GM19043 (cell line): Measurements from ENCODE around the gene ARFGAP1.
"Not testable (repeated sequence)": the region's sequence is repeated elsewhere in the genome, so short reads cannot be mapped to it uniquely, and the experiment has no call there.

ENCODE experiments used
- ATAC-seq: cut with Tn5 transposase; IDR thresholded peaks from one replicate; pipeline ENCODE4 v1.9.1; 2021; ENCODE audit warnings: low read depth; ENCODE audit not compliant: unreplicated experiment

Gene ARFGAP1

DNA sequence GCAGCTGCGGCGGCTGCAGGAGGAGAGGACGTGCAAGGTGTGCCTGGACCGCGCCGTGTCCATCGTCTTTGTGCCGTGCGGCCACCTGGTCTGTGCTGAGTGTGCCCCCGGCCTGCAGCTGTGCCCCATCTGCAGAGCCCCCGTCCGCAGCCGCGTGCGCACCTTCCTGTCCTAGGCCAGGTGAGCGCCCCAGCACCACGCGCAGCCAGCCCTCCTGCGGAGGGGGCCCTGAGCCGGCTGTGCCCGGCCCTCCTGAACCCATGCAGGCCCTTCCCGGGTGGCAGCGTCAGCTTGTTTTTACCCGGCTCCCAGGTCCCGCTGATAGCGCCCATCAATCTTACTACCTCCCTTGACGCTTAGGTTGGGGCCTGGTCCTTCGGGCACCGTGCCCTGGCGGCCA, 33.2 kb upstream of the ARFGAP1 start:
- no peak for ATAC-seq

DNA sequence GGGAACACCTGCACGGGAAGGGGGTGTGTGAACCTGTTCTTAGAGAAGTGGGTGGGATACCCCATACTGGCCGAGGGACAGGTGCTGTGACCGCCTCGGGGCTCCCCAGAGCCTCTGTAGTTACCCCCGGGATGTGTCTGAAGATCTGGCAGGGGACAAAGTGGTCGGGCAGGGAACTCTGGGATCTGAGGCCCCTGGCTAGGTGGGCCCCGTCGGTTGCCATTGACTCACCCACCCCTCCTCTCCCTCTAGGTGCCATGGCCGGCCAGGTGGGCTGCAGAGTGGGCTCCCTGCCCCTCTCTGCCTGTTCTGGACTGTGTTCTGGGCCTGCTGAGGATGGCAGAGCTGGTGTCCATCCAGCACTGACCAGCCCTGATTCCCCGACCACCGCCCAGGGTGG, 32.6 kb upstream of the ARFGAP1 start:
- no peak for ATAC-seq

DNA sequence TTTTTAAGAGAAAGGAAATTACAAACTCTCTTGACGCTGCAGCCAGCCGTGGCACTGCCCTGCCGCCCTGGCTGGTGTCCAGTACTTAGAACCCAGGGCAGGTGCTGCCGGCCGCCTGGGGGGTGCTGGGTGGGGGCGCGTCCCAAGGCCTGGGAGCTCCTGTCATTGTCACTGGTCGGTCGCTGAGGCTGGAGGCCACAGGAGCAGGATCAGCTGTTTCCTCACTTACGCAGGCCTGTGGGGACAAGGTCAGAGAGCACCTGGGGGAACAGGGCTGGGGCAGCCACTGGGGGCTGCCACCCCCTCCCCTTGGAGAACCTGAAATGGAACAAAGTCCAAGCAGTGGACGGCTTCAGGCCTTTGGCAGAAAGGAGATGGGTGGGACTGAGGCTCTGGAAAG, 31.3 kb upstream of the ARFGAP1 start:
- no peak for ATAC-seq

DNA sequence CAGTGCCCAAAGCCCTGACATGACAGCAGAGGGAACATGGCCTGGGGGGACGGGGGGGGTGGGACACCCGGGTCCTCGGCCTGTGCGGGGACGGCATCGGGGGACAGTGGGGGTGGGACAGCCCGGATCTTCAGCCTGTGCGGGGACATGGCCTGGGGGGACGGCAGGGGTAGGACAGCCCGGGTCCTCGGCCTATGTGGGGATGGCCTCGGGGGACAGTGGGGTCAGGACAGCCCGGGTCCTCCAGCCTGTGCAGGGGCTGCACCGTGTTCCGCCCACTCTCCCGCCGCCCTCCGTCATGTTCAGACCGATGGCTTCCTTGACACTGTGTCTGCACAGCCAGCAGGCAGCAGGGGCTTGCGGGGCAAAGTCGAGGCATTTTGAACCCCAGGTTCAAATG, 29.9 kb upstream of the ARFGAP1 start:
- no peak for ATAC-seq

DNA sequence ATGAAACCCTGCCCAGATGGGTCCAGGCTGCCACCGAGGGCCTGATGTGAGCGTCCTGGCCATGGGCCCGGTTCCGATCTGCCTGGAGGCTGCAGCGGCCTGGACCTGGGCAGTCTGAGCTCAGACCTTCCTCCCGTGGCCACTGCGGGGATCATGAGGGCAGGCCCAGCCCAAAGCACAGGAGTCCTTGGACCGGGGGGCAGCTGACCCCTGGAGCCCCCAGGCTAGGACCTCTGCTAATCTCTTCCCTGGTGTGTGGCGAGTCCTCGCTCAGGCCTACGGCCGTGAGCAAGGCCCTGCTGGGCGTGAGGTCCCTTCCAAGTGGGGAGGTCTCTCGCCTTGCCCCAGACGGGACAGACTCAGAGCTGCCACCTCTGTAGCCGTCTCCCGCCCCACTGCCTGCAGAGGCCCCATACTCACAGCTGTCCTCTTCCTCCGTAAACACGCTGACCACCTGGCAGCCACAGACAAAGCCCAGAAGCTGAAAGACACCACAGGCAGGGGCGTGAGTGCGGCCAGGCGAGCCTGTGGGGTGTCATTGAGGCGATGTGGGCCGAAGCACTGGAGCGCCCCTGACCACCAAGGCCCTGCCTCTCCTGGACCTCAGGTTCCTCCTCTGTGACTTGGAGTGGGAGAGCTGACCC, 28.9 kb upstream of the ARFGAP1 start:
- no peak for ATAC-seq

DNA sequence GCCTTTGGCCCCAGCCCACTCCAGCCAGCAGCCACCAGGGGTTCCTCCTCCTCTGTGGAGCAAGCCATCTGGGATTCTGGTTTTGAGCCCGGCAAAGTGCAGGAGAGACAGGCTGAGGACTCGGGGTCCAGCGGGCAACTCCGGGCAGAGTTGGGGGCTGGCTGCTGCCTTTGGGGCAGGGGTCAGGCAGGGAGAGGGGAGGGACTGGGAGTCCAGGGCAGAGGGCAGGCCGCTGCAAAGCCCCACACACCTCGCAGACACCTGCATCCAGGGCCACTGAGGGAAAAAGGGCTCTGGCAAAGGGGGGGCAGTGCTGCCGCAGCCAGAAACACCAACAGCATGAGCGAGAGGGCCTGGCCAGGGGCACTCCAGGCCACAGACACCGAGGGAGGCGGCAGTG, 28.1 kb upstream of the ARFGAP1 start:
- ATAC-seq: no peak

DNA sequence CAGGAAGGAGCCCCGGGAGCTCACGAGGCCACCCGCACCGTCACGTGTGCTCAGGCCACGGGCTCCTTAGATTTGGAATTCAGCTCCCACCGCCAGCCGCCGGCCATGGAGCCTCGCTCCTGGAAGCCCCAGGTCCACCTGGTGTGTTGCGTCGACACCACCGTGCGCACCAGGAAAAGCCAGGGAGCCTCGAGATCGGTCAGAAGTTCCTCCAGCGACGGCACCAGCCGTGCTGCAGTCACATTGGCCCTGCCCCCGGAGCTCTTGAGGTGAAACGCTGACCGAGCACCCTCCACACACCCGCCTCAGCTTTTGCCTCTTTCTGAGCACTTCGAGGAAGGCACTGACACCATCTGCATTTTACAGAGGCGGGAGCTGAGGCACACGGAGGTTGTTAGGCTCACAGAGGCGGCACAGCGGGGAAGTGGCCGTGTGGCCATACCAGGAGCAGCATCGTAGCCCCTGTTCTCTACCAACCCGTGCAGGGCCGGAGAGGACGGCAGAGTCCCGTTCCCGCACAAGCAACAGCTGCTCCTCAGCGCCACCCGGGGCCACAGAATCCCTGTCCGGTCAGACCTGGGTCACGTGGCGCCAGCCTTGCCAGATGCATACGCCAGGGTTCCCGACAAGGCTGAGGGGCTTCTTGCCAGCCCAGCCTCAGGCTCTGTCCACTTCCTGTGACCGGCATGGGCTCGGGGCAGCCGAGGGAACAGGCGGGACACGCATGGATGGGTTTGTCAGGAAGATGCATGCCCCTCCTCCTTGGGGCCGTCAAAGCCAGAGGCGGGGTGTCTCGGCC, 25.9 kb upstream of the ARFGAP1 start:
- ATAC-seq: no peak

DNA sequence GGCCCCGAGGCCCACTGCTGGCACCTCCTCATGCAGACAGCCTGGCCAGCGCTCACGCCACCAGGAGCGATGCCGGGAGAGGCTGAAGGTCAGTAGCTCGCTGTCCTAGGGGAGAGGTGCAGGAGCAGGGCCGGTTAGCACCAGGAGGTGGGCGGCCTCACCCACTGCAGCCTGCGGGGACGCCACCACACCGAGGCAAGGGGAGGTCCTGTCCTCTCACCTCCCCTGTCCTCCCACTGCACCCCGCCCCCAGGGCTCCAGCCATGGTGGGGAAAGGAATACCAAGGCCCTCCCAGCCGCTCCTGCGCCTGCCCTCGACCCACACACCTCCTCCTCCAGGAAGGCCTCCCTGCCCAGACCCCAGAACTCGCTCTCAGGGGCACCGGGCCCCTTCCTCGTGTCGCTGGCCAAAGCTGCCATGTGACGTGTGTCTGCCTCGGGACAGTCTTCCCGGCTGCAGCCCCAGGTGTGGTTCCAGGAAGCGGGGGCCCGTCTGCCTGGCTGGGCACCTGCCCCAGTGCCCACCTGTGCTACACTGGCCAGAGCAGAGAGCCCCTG, 24.9 kb upstream of the ARFGAP1 start:
- ATAC-seq: no peak

DNA sequence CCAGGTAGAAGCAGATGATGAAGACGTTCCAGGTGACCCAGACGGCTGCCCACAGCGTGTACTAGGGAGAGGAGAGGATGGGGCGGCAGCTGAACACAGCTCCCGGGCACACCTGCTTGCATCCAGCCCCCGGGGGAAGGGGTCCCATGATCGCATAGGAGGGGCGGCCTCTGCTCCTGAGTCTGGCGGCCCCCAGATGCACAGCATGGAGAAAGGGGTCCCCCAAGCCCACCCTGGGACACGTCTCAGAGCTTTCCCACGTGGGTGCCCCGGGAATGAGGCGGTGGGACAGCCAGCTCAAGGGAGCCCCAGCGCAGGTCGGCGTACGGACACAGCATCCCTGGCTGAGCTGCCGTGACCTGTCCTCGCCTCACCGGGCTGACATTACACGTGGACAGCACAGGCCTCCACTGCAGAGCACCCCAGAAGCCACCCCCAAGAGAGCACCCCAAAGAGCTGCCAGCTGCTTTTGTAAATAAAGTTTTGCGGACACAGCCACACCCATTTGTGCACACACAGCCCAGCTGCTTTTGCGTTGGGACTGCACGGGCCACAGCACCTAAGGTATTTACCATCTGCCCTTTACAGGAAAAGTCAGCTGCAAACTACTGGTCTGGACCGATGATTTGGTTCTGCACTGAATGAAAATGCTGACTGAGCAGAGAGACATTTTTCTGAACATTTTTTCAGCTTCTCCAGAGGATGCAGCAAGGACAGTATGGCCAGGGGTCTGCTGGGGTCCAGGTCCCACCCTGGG, 23.6 kb upstream of the ARFGAP1 start:
- ATAC-seq: no peak

DNA sequence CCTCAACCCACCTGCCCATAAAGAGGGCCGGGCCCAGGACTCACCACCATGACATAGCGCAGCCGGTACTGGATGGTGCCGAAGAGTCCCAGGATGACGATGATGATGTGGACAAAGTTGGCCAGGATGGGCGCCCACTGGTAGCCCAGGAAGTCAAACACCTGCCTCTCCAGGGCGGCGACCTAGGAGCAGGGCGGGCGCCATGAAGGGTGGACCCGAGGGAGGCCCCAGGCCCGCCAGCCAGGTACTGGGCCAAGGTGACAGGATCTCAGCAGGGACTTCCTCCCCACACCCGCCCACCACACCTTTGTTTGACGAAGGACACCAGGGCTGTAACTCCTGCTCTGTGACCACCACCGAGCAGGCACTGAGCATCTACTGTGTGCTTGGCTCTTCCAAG, 22.7 kb upstream of the ARFGAP1 start:
- ATAC-seq: no peak

DNA sequence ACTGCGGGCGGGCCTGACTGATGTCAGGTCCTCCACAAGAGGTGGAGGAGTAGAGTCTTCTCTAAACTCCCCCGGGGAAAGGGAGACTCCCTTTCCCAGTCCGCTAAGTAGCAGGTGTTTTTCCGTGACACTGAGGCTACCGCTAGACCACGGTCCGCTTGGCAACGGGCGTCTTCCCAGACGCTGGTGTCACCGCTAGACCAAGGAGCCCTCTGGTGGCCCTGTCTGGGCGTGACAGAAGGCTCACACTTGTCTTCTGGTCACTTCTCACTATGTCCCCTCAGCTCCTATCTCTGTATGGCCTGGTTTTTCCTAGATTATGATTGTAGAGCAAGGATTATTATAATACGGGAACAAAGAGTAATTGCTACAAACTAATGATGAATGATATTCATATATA, 21.3 kb upstream of the ARFGAP1 start:
- not testable (repeated sequence) for ATAC-seq

DNA sequence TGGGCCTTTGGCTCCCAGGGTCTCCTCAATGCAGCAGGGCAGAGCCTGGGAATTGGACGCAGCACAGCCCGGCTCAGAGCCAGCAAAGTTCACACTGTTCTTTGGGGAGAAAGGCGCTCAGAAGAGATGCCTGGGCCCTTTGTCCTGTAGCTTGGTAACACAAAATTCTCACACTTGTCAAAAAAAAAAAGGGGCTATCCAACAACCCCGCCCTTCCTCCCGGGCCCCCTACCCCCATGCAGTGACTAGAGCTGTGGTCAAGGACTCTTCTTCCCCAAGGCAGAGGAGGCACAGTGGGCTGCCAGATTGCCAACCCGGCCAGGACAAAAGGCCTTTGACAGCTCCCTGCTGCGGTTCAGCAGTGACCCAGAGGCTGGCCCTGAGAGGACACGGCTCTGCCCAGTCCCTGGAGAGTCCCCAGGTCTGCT, 20.3 kb upstream of the ARFGAP1 start:
- no peak for ATAC-seq

DNA sequence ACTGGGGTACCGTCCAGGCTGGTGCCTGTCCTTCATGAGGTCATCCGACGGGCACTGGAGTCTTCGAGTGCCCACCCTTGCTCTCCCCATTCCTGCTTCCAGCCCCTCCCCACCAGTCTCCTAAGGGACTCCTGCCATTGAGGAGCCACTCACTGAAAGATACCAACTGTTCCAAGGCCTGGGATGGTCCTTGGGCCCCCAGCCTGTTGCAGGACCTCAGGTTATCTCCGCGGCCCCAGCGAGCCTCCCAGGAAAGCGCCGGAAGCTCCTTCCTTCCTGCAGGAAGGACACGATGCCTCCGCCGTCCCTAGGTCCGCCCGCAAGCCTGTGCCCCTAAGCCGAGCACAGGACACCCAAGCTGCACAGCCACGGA, 19.6 kb upstream of the ARFGAP1 start:
- no peak for ATAC-seq

DNA sequence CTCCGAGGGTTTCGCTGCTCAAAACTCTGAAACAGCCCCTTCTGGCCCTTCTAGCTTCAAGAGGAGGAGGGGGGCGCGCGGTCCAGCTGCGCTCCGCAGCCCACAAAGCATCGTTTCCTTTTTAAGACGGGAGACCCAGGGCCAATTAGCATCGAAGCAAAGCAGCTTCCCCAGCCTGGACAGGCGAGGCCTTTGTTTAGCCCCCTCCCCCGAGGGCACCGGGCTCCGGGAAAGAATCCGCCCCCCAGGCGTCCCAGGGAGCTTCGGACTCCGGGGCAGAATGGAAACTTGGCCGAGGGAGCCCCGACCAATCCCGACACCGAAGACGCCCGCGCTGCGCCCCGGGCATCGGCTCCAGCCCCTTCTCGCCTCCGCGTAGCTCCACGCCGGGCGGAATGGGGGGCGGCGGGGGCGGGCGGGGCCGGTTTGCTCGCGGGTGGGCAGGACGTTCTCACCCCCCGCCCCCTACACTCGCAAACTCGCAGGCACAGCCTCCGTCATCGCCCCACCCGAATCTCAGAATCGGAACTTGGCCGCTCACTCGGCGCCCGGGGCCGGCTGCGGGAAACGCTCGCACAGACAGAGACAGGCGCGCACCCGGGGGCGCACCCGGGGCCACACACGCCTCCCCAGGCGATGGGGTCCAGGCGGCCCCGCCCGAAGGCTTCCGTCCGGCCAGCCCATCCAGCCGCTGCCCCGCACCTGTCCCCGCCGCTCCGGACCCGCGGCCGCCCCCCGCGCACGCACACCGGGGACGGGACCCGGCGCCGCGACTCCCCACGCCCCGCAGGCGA, 19.0 kb upstream of the ARFGAP1 start:
- ATAC-seq: no peak

DNA sequence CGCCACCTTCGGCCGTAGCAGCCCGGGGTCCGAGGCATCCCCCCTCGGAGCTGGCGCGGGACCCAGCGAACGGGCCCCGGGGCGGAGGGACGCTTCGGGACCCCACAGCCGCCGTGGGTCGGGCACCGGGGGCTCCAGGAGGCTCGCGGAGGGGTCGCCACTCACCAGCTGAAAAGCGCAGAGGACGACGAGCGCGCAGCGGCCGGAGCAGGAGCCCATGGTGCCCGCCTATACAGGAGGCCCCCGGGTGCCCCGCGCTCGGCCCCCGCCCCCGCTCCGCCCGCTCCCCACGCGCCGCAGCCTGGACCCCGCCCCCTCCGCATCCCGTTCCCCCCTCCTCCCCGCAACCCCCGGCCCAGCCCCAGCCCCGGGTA, 18.4 kb upstream of the ARFGAP1 start, which contains the start of gene NKAIN4:
Gene NKAIN4, minus strand, starts transcription at position 232 of the 374 bp plus-strand sequence. Its CDS starts 13 bp downstream, at position 219.
- no peak for ATAC-seq

DNA sequence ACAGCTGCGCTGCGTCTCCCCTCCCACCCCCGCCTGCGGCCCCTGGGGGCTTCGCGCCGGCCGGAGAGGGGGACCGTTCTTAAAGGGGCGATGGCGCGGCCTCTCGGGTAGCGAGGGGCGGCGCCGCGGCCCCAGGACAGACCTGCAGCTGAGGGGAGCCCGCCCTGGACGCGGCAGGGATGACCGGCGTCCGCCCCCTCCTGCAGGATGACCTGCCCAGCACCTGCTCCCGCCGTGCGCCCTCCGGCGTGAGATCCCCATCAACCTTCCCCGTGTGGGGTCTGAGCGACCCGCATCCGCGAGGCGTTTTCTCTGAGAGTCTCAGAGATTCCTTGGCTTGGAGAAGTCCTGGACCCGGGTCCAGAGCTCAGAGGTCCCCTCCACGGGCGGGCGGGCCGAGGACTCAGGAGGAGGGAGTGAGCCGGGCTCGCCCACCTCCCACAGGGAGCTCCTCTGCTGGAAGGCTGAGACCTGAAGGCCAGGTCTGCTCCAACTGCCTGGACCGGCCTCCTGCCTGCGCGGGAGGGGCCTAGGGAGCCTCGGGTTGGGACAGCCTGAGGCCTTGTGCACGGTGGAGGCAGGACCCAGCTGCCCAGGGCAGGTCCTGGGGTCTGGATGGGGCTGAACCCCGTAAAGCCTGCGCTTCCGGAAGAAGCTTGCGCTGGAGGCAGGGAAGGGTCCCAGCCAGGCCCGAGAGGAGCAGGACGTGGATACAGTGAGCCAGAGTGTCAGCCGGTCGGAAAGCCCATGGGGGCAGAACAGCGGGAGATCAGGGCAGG, 17.8 kb upstream of the ARFGAP1 start:
- no peak for ATAC-seq

DNA sequence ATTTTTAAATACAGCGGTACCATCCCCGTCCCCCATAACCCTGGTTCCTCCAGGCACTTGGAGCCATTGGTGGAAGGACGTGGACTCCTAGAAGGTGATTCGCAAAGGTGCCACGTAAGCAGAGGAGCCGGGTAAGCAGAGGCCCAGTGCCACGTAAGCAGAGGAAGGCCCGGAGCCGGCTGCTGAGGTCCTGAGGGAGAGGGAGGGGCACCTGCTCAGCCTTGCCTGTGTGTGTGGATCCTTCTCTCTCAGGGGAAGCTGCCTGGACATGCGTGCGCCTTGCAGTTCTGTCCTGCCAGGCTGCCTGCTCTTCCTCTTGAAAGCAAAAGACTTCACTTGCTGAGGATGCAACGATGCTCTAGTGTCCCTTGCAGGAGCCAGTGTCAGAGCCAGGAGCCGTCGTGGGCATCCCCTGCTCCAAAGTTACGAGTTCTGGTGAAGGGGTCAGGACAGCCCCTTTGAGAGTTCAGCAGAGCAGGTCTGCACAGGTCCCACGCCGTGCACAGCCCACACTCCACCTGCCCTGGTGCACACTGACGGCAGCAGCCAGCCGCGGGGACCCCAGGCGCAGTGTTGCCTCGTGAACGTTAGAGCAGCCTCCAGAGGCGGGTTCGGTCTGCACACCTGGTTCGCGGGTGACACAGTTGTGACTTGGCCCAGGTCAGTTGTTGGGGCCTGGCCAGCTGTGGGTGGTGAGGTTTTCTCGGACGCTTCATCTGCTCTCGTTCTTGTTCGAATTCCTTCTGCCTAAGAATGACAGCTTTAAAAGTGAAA, 16.5 kb upstream of the ARFGAP1 start:
- no peak for ATAC-seq

DNA sequence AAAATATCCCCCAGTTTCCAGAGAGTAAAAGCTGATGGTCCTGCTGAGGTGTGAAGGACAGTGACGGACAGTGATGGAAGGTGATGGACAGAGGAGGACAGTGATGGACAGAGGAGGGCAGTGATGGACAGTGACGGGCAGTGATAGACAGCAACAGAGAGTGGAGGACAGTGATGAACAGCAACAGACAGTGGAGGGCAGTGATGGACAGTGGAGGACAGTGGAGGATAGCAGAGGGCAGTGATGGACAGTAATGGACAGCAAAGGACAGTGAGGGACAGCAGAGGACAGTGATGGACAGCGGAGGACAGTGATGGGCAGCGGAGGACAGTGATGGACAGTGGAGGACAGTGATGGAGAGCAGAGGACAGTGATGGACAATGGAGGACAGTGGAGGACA, 15.7 kb upstream of the ARFGAP1 start:
- no peak for ATAC-seq

DNA sequence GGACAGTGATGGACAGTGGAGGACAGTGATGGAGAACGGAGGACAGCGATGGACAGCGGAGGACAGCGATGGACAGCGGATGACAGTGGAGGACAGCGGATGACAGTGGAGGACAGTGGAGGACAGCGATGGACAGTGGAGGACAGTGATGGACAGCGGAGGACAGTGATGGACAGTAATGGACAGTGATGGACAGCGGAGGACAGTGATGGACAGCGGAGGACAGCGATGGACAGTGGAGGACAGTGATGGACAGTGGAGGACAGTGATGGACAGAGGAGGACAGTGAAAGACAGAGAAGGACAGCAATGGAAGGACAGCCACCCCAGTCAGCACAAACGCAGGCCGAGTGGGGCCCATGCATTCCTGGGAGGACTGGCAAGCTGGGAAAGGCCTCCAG, 15.0 kb upstream of the ARFGAP1 start:
- no peak for ATAC-seq
